GM19324 (cell line): ENCODE results near the gene CARD14.
"Not testable (repeated sequence)": the region's sequence is repeated elsewhere in the genome, so short reads cannot be mapped to it uniquely, and the experiment has no call there.

ENCODE experiments used
- ATAC-seq: cut with Tn5 transposase; IDR thresholded peaks from one replicate; pipeline ENCODE4 v1.9.1; 2021; ENCODE audit warnings: mild to moderate bottlenecking, moderate library complexity; ENCODE audit not compliant: unreplicated experiment, low FRiP score

CARD14 gene

DNA sequence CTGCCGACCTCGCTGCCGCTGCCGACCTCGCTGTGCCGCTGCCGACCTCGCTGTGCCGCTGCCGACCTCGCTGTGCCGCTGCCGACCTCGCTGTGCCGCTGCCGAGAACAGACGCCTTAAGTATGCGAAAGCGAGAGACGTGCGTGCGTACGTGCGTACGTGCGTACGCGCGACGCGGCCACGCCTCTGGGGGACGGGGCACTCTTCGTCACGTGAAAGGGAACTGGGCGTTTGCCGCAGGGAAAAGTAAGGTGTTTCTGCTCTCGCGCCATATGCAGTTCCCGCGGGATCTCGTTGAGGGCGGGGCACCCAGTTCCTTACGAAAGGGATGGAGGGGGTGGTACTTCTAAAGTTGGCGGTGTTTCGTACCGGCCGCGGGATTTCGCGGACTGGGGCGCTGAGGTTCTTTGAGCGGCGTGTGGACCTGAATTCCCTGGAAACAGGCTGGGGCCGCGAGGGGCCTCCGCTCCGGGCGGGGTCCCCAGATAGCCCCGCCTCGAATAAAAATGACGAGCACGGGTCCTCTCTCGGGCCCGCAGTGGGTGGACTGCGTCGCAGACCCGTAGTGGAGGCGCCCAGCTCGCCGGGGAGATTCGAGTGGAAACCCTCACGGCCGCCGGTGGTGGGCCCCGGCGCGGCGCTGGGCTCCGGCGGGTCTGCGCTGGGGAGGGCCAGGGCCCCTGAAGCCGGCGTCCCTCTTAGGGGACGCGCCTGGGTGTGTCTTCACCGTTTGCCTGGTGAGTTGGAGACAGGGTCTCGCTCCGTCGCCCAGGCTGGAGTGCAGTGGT lies 22.6 kb upstream of the CARD14 start, which contains the start of gene EIF4A3:
EIF4A3 (minus strand) TSS at position 94 of the 788 bp plus-strand sequence. CDS start 167 bp downstream, outside the sequence.
- peak; percentile 91 for ATAC-seq

GRCh38 chr17:80151333-80151732 lies 18.5 kb upstream of the CARD14 start:
- no peak for ATAC-seq

- ATAC-seq, result no peak
These were observed 17.6 kb upstream of the CARD14 start for GRCh38 chr17:80152081-80152702.

GRCh38 chr17:80153004-80153403 lies 16.8 kb upstream of the CARD14 start:
- no peak for ATAC-seq

DNA sequence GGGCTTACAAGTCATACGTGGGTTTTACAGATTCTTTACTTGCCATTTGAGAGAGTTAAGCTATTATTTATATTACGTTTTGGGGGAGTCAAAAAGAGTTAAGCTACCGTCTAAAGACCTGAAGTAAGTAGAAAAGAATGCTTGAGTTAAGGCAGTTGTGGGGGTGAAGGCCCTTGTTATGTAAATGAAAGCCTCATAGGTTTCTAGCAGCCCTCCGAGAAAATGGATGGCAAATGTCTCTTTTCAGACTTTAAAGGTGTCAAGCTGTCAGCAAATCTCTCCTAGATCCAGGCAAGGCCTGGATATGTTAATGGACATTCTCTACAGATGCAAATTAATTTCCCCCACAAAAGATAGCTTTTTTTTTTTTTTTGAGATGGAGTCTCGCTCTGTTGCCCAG lies 15.7 kb upstream of the CARD14 start:
- no peak for ATAC-seq

- not testable (repeated sequence) for ATAC-seq
These were observed 14.2 kb upstream of the CARD14 start for GRCh38 chr17:80155600-80155999.

- no peak for ATAC-seq
These were observed 11.0 kb upstream of the CARD14 start for GRCh38 chr17:80158846-80159245.

GRCh38 chr17:80160536-80160935 lies 9.3 kb upstream of the CARD14 start:
- ATAC-seq, result no peak

- no peak for ATAC-seq
These were observed 6.5 kb upstream of the CARD14 start for GRCh38 chr17:80163336-80163735.

- no peak for ATAC-seq
These were observed 5.6 kb upstream of the CARD14 start for GRCh38 chr17:80164185-80164584.

GRCh38 chr17:80166446-80166845 lies 3.4 kb upstream of the CARD14 start:
- no peak for ATAC-seq

- ATAC-seq, result no peak
These were observed 1.5 kb upstream of the CARD14 start for GRCh38 chr17:80168371-80168770.

DNA sequence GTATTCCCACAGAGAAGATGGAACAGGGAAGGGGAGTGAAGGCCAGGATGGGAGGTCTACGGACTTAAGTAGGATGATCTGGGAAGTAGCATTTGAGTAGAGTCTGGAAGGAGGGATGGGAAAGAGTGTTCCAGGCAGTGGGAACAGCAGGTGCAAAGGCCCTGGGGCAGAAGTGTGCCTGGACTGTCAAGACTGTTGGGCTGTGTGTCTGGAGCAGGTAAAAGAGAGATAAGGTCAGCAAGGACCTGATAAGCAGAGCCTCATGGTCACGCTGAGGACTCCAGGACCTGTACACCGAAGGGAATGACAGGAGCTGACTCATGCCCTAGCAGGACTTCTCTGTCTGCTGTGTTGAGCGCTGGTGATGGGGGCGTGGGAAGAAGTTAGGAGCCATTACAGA lies 723 bp upstream of the CARD14 start:
- no peak for ATAC-seq

- no peak for ATAC-seq
These were observed 1.9 kb downstream of the CARD14 start for GRCh38 chr17:80171681-80172080.

GRCh38 chr17:80173126-80173525 lies 3.3 kb downstream of the CARD14 start:
- no peak for ATAC-seq

- no peak for ATAC-seq
These were observed 4.1 kb downstream of the CARD14 start for GRCh38 chr17:80173916-80174315.

GRCh38 chr17:80176757-80177156 lies 6.9 kb downstream of the CARD14 start:
- ATAC-seq, result no peak

DNA sequence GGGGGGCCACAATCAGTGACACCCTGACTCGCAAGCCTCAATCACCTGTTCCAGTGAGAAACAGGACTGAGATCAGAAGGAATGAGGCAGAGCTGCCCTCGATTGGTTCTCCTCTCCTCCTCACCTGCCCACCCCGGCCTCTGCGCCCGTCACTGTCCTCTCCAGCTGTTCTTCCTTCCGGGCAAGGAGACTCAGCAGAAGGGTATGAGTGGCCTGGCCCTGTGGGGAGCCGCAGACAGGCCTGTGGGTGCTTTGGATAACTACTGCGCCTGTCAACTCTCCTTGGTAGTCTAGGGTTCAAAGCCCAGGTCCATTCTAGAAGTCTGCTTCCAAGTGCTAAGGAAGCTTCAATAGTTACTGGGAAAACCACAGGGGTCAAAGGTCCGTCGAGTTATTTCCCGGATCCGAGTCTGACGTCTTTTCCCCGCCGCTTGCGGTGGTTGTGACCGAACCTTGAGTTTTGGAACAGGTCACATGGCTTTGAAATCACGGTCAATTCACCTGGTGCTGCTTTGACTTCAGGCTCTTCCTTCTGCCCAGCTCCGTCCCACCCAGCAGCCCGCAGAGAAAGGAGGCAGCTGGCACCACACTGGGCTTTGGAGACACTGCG lies 8.3 kb downstream of the CARD14 start:
- no peak for ATAC-seq

GRCh38 chr17:80180192-80180591 lies 10.4 kb downstream of the CARD14 start:
- no peak for ATAC-seq

DNA sequence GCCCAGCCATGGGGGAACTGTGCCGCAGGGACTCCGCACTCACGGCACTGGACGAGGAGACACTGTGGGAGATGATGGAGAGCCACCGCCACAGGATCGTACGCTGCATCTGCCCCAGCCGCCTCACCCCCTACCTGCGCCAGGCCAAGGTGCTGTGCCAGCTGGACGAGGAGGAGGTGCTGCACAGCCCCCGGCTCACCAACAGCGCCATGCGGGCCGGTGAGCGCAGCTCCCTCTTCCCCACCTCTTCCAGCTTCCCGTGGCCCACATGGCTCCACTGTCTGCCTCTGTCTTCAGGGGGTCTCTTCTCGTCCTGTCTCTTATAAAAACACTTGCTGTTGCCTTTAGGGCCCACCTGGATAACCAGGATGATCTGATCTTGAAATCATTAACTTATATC lies 11.6 kb downstream of the CARD14 start:
- ATAC-seq, result no peak

DNA sequence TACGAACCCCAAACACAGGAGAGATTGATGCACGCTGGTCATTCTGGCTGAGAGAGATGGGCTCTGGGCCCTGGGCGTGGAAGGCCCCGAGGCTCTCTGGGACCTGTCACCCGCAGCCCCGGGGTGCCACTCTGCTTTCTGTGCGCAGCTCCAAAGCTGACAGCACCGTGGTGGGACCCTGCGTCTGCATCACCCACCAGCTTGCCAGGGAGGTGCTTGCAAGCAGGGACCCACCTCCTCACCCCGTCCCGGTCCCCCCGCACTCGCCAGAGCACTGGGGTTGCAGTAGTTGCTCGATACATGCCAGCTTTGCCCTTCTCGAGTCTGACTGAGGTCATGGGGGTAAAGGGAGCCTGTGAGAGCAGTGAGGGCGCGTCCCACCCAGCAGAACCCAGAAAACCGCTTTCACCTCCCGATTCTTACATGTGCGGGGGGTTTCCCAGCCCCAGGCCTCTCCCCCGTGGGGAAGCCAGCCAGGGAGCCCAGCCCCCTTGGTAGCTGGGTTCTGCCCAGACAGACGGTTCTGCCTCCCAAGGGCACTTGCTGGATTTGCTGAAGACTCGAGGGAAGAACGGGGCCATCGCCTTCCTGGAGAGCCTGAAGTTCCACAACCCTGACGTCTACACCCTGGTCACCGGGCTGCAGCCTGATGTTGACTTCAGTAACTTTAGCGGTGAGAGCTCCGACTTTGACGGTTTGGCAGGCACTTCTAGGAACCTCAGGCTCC lies 12.5 kb downstream of the CARD14 start:
- ATAC-seq, result no peak
